Stromal cell of bone marrow (primary cell): ENCODE data around the gene ASMT.
"Not testable (repeated sequence)": the region's sequence is repeated elsewhere in the genome, so short reads cannot be mapped to it uniquely, and the experiment has no call there.

Source experiments
- DNase-seq: peaks from one replicate; pipeline ENCODE4 v3.0.0-alpha.2; 2012; ENCODE audit warnings: low read depth

Gene ASMT

DNA sequence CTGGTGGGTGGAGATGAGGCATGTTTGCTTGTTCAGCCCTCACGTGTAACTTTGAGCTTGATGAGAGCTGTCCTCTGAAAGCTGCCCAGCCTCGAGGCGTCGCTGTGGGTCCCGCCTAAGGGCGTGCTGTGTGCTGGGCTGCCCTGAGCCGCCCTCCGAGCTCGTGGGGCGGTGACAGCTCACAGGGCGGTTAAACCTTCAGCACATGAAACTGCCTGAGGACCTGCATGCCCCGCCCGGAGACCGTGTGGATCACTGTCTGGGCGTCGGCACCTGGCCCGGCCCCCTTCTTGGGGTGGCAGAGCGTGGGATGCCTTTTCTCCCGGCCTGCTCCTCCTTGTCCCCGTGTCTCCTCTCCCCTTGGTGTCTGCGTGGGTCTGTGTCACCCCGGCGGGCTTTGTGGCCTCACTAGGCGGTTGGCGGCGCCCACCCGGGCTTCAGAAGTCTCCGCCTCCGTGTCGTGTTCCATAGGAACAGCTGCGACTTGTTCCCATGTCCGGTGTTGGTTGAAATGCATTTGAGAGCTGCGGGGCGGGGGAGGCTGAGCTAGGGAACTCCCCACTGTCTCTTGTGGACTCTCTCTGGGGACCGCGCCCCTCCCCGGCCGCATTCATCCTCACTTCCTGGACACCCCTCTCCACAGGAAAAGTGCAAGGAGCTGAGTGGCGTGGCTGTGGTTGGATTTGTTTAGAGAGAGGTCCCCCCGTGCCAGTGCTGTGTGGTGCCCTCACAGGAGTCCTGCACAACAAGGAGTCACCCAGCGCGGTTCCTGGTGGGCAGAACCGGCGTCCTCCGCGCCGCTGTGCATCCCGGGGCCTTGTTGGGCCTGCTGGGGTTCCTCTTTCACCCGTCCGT is 16.6 kb upstream of the ASMT start:
- no peak for DNase-seq

DNA sequence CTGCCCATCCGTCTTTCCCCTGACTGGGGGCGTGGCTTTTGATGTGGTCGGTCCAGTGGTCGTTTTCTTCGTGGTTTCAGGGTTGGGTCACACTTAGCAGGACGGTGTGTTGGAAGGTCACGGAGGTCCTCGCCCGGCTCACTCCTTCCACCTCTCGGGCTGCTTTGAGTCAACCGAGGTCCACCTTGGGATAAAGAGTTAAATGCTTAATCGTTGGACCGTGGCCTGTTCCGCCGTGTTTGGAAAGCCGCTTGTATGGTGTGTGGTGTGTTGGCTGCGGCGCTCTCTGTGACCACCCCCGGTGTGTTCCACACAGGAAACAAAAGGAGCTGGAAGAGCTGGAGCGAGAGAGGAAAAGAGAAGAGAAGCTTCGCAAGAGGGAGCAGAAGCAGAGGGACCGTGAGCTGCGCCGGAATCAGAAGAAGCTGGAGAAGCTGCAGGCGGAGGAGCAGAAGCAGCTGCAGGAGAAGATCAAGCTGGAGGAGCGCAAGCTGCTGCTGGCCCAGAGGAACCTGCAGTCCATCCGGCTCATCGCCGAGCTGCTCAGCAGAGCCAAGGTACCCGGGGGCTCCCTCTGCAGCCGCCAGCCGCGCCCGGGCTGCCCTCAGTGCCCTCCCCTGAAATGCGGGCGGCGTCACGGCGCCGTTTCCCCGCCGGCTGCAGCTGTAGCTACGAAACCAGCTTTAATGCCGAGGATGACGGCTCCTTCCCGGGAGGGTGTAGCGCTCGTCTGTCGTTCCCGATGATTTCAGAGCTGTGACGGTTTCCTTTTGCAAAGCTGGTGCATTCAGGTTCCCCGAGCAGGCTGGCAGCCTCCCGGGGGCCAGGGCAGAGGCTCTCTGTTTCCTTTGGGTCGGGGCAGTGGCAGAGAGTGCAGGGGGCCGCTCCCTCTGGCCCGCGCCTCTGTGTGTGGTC is 15.7 kb upstream of the ASMT start:
- no peak for DNase-seq

DNA sequence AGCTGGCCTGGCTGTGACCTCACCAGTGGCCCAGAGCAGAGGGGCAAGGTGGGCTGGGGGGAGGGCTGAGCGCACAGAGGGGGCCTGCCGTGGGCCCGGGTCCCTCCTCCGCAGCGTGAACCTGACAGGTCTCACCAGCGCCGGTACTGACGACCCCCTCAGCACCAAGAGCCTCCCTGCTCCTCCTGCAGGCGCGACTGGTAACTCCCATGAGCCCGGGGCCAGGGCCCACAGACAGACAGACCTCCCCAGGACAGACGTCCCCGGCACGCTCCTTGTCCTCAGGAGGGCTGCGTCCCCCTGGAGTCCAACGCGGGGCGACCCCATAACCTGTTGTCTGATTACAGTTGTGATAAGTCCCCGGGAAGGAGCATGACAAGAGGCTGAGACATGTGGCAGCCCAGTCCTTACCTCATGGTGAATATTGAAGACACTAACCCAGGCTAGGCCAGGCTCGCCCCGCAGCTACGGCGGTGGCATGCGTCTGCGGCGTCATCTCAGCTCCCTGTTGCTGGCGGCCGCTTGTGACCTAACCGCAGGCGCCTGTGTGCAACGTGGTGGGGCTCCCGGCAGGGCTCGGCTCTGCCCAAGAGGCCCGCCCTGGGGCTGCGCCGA is 15.0 kb upstream of the ASMT start:
- no peak for DNase-seq

DNA sequence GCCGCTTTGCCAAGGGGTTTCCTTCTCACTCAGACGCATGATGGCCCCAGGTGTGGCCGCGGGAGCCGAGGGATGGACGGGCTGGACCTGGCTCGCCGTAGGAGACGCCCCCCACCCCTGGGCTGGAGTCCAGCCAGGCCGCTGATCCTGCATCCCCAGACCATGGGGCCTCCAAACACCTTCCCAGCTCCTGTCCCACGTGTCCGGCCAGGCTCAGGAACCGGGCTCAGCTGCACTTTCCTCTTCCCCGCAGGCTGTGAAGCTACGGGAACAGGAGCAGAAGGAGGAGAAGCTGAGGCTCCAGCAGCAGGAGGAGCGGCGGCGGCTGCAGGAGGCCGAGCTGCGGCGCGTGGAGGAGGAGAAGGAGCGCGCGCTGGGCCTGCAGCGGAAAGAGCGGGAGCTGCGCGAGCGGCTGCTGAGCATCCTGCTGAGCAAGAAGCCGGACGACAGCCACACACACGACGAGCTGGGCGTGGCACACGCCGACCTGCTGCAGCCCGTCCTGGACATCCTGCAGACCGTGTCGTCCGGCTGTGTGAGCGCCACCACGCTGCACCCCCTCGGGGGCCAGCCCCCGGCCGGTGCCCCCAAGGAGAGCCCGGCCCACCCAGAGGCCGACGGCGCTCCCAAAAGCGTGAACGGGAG is 14.3 kb upstream of the ASMT start:
- DNase-seq: no peak

DNA sequence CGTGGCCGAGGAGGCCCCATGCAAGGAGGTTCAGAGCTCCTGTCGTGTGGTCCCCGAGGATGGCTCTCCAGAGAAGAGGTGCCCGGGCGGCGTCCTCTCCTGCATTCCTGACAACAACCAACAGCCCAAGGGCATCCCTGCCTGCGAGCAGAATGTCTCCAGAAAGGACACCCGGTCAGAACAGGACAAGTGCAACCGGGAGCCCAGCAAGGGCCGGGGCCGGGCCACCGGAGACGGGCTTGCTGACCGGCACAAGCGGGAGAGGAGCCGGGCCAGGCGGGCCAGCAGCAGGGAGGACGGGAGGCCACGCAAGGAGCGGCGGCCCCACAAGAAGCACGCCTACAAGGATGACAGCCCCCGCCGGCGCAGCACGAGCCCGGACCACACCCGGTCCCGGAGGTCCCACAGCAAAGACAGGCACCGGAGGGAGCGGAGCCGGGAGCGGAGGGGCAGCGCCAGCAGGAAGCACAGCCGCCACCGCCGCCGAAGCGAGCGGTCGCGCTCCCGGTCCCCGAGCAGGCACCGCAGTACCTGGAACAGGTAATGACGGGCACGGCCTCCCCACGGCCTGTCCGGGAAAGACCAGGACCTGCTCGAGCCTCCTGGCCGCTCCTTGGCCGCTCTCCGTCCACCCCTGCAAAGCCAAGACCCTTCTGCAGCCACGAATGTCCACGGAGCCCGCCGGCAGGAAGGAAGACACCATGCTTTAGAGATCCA is 13.7 kb upstream of the ASMT start:
- no peak for DNase-seq

DNA sequence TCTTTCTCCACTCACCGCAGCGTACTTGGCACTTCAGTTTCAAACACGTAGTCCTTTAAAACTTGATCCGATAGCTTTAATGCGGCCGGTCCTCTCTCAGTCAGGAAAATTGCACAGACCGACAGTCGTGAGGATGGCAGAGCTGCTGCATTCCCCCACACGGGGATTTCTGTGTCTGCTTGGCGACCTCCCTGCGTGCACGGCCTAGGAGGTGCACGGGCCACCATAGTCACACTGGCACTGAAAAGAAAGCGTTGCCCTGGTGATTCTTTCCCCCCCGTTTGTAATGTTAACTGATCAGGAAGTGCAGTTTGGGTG is 13.1 kb upstream of the ASMT start:
- DNase-seq: no peak

DNA sequence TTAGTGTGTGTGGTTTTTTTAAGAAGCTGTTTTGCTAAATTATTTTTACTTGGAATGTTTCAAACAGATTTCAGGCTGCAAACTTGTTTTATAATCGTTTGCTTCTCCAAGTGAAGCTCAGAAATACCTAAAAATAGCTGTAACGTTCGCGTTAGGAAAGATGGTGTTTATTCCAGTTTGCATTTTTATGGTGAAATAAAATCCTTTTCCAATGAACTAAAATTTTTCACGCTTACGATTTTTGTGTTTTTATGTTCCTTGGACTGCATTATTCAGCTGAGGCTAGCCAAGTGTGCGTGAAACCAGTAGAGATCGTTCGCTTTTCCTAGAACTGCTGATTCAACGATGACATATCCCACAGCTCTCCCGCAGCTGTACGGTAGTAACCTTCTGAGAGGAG is 12.6 kb upstream of the ASMT start:
- no peak for DNase-seq

DNA sequence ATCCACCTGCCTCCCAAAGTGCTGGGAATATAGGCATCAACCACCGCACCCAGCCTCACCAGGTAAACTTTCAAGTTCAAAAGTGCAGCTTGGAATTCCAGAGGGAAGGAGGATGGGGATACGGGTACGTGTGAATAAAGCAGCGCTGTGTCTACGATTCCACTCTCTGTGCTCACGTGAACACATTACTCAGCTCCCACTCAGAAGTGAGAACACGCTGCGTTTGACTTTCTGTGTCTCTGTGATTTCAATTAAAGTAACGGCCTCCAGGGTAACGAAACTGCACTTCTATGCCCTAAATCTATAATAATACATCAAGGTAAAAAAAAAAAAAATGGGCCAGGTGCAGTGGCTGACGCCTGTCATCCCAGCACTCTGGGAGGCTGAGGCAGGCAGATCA is 8.4 kb upstream of the ASMT start:
- no peak for DNase-seq

DNA sequence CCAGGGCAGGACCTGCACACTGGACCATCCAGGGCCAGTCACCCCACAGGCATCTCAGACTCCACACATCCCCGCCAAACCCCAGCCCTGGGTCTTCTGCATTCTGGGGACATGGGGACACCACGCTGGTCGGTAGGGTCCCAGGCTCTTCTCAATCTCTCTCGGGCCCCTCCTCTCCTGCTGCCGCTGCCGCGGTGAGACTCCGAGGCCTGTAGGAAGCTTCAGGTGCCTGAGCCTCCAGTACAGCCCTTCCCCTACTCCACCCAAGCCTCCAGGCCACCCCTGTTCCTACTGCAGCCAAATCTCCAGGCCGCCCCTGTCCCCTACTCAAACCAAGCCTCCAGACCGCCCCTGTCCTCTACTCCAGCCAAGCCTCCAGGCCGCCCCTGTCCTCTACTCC is 5.5 kb upstream of the ASMT start:
- DNase-seq: no peak

DNA sequence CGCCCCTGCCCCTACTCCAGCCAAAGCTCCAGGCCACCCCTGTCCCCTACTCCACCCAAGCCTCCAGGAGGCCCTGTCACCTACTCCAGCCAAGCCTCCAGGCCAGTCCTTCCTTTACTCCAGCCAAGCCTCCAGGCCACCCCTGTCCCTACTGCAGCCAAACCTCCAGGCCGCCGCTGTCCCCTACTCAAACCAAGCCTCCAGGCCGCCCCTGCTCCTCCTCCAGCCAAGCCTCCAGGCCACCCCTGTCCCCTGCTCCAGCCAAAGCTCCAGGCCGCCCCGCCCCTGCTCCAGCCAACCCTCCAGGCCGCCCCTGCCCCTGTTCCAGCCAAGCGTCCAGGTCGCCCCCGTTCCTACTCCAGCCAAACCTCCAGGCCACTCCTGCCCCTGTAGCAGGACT is 5.1 kb upstream of the ASMT start:
- no peak for DNase-seq

DNA sequence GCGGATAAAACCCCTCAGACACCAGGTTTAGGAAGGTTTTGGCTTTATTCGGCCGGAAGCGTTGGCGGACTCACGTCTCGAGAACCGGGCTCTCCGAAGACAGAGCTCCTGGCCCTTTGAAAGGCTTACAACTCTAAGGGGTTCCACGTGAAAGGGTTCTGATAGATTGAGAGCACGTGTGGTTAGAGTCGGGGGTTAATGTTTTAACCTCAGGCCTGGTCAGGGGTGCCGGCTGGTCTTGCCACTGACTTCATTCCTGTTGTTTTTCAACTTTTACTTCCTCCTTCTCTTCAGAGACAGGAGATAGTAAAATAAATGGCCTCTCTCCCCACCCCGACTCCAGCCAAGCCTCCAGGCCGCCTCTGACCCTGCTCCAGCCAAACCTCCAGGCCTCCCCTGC is 4.7 kb upstream of the ASMT start:
- DNase-seq: no peak

DNA sequence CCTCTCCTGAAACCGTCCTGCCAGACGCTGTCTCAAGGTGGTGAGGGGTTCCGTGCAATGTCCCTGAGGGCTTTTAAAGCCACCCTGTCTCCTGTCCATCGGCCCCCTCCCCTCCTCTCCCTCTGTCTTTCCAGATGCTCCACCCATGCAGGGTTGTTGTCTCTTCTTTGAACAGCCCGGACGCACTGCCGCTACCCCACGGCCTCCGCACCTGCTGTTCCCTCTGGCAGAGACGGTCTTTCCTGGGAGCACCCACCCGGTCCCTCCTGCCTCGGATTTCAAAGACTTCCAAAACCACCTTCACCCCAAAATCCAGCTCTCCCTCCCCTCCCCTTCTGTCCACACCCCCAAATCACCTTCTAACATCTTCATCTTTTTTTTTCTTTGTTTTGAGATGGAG is 4.1 kb upstream of the ASMT start:
- DNase-seq: no peak

DNA sequence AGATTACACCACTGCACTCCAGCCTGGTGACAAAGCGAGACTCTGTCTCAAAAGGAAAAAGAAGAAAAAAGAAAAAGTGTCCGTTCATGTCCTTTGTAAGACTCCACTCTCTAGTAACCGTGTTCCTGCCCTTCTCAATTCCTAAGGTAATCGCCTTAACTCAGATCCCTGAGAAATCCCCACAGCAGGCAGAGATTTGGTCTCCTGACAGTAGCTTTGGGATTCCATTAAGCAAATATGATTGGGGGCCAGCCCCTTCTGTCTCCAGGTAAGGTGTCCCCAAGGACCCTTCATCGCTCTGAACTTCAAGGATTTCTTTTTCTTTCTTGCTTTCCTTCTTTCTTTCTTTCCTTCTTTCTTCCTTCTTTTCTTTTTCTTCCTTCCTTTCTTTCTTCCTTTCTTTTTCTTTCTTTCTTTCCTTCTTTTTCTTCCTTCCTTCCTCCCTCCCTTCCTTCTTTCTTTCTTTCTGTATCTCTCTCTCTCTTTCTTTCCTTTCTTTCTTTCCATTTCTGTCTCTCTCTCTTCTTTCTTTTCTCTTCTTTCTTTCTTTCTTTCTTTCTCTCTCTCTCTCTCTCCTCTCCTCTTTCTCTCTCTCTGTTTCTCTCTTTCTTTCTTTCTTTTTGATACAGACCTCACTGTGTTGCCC is 2.1 kb upstream of the ASMT start:
- DNase-seq: no peak

DNA sequence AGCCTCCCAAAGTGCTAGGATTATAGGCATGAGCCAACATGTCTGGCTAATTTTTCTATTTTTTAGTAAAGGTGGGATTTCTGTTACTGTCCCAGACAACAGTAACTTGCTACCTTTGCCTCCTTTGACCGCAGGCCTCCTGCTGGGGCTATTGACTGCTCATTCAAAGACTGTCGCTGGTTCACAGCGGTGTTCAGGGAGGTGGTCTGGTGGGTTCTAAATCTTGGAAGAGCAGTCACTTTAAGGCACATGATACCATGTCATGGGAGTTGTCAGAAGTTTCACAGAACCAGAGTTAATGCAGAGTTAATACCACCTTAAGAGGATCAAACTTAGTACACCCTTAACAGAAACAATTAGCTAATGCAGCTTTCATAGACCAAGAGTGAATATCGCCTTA is 3.8 kb downstream of the ASMT start:
- DNase-seq: no peak

DNA sequence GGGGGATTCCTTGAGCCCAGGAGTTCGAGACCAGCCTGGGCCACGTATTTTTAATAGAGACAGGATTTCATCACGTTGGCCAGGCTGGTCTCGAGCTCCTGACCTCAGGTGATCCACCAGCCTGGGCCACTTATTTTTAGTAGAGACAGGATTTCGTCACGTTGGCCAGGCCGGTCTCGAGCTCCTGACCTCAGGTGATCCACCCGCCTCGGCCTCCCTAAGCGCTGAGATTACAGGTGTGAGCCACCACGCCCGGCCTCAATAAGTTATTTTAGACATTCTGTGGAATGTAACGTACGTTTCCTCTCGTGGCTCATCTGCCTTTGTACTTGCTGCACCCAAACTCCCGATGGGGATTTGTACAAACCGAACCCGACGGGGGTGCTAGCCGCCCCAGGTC is 8.8 kb downstream of the ASMT start:
- DNase-seq: no peak

DNA sequence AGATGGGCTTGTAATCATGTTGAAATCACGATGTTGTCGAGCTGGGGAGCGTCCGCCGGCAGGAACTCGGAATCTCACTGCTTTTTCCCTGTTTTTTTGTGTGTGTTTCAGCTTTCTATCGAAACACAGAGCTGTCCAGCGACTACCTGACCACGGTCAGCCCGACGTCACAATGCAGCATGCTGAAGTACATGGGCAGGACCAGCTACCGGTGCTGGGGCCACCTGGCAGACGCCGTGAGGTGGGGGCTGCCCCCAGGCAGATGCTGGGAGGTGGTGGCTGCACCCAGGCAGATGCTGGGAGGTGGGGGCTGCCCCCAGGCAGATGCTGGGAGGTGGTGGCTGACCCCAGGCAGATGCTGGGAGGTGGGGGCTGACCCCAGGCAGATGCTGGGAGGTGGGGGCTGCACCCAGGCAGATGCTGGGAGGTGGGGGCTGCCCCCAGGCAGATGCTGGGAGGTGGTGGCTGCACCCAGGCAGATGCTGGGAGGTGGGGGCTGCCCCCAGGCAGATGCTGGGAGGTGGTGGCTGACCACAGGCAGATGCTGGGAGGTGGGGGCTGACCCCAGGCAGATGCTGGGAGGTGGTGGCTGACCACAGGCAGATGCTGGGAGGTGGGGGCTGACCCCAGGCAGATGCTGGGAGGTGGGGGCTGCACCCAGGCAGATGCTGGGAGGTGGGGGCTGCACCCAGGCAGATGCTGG is 9.4 kb downstream of the ASMT start:
- not testable (repeated sequence) for DNase-seq

DNA sequence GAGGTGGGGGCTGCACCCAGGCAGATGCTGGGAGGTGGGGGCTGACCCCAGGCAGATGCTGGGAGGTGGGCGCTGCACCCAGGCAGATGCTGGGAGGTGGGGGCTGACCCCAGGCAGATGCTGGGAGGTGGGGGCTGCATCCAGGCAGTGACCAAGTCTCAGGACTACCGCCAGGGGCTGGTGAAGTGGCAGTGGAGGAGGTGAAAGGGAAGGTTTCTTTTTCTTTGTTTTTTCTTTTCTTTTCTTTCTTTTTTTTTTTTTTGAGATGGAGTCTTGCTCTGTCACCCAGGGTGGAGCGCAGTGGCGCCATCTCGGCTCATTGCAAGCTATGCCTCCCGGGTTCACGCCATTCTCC is 10.0 kb downstream of the ASMT start:
- DNase-seq: not testable (repeated sequence)

DNA sequence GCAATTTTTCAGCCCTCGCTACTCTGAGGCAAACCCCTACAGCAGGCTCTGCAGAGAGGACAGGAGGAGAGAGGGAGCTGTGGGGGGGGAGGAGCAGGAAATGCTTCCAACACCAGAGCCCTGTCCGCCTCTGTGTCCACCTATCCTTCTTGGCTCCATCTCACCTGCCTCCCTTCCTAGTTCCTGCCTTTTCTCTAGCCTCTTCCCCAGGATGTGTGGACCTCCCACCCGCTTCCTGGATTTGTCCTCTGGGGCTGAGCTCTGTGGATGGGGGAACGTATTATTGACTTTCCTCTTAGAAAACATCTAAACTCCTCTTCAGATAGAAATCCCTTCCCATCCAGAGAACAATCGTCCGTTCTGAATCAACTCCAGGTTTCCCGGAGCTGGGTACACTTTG is 14.4 kb downstream of the ASMT start:
- no peak for DNase-seq

DNA sequence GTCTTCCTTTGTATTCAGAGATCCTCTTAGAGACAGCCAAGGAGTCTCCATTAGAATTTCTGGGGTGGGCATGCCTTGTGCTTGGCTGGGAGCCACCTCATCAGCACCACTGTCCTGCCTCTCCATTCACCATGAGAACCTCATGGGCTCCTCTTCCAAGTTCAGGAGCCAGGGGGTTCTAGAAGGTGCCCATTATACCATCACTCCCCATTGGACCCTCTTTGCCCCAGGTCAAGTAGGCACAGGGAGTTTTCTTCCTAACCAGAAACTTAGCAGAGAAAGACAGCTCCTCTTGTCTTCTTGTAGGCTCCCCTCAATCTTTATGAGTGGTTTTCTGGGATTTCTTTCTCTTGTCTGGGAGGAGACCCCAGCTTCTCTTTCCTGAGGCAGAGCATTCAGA is 31.1 kb downstream of the ASMT start:
- DNase-seq: no peak

DNA sequence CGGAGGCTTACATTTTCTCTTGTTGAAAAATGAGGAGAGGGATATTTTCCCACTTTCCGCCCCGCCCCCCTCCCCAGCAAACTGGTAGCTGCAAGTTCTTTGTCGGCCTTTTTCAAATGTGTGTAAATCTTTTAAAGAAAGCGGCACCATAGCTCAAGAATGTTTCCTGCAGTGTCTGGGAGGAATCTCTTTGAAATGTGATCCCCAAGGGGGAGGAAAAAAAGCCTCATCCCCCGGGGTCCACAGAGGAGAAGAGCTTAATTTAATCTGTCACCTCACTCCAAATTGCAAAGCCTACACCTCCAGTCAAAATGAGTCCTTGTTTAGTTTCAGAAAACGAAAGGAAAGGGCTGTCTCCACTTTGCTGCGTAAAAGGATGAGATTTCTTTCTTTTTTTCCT is 34.8 kb downstream of the ASMT start:
- no peak for DNase-seq
